ENCODE results near the gene KRT5.

DNA sequence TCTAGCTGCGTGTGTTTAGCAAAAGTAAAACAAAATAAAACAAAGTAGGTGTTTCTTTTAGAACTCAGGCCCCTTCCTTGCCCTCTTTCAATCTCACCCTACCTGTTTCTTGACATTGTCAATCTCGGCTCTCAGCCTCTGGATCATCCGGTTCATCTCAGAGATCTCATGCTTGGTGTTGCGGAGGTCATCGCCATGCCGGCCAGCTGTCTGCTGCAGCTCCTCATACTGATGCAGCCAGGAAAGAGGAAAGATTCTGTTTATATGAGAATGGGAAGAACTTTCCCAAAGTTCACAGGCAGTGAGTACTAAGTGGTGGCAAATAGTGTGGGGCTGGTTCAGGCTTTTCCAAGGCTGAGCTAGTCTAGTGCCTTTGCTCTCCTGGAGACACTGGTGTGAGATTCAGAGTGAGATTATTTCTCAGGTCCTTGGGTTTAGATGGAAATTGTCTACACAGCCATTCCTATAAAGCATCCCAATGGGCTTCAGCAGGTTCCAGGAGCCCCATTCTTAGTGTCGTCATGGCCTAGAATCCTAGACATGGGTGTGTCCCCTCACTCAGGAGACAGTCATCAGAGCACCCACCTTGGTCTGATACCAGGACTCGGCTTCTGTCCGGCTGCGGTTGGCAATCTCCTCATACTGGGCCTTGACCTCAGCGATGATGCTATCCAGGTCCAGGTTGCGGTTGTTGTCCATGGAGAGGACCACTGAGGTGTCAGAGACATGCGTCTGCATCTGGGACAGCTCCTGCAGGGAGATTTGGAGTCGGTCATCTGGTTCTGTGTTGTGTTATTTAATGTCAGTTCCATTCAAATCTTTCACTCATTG lies 3.0 kb downstream of the KRT5 start:
- no peak for TF ChIP-seq ZSCAN31 (CRISPR knock-in tag; IDR thresholded peaks at IDR 0.05; ENCODE audit: low read depth)
- TF ChIP-seq POLR2A (IDR thresholded peaks at IDR 0.05; ENCODE audit: insufficient read depth in 1 of 2, low read depth in 2 of 2, low read length in 2 of 2): no peak
- no peak for TF ChIP-seq MAF1 (CRISPR knock-in tag; IDR thresholded peaks at IDR 0.05; ENCODE audit: borderline replicate concordance)
- TF ChIP-seq CHD2 (IDR thresholded peaks at IDR 0.05; ENCODE audit: low read depth, low read length): no peak
- no peak for TF ChIP-seq ZKSCAN1 (IDR thresholded peaks at IDR 0.05; ENCODE audit: low read length)
- no peak for TF ChIP-seq SALL2 (CRISPR knock-in tag; IDR thresholded peaks at IDR 0.05)
